ENCODE results near the gene PAXIP1.

GRCh38 chr7:154909241-154910105 is 93.5 kb downstream of the PAXIP1 start:
- TF ChIP-seq CTCF (IDR thresholded peaks at IDR 0.05) (no peak), POLR2A (IDR thresholded peaks at IDR 0.05) (no peak)

All from right lobe of liver (tissue), 4 donors.